ENCODE data around the gene HNRNPF. TPM values are rescaled to one million over a fixed set of nuclear protein-coding genes. Genes with fewer than 3 reads are reported as not detected.

HNRNPF gene
- total RNA-seq, 1 donor from 2014 or later = 173 TPM

GRCh38 chr10:43380610-43381222 lies 28.3 kb downstream of the HNRNPF start:
- Histone ChIP-seq H3K36me3 (peaks cover 11% of the 10 kb centered on the region), H3K9me3 (no peaks in the 10 kb centered on the region), H3K4me3 (no peak overlapping the region), H3K4me1 (no peaks in the 10 kb centered on the region), H3K27ac (no peak overlapping the region), H3K27me3 (ENCODE audit: low read depth) (no peaks in the 10 kb centered on the region)
- DNase-seq (no peak), ATAC-seq (no peak)
- TF ChIP-seq CTCF (IDR thresholded peaks at IDR 0.05) = no peak
- intact Hi-C loops (cut with DNase I) = no loop called here

- peak overlapping the region; percentile 46 for H3K27ac ChIP-seq
- intact Hi-C loops (cut with DNase I) = no loop called here
- ATAC-seq (peak; percentile 79 to 87), DNase-seq (peak; percentile 61)
- no peaks in the 10 kb centered on the region for H3K9me3 ChIP-seq
- no peaks in the 10 kb centered on the region for H3K4me1 ChIP-seq
- no peaks in the 10 kb centered on the region for H3K27me3 ChIP-seq (ENCODE audit: low read depth)
- no peak overlapping the region for H3K4me3 ChIP-seq
- TF ChIP-seq CTCF (IDR thresholded peaks at IDR 0.05) = peak; percentile 28
- H3K36me3 ChIP-seq = no peaks in the 10 kb centered on the region
Observed at GRCh38 chr10:43377424-43377883, 31.5 kb downstream of the HNRNPF start.

- Histone ChIP-seq H3K9me3 (no peaks in the 10 kb centered on the region), H3K36me3 (no peaks in the 10 kb centered on the region), H3K4me3 (no peak overlapping the region), H3K27me3 (ENCODE audit: low read depth) (no peaks in the 10 kb centered on the region), H3K4me1 (no peaks in the 10 kb centered on the region), H3K27ac (peak overlapping the region; percentile 46)
- TF ChIP-seq CTCF (IDR thresholded peaks at IDR 0.05) = no peak
- ATAC-seq (no peak), DNase-seq (no peak)
- intact Hi-C loops (cut with DNase I) = no loop called here
Observed at GRCh38 chr10:43376828-43377423, 32.1 kb downstream of the HNRNPF start.

GRCh38 chr10:43376046-43376635 lies 32.8 kb downstream of the HNRNPF start:
- DNase-seq = no peak
- Histone ChIP-seq H3K27ac (no peak overlapping the region), H3K4me3 (no peak overlapping the region), H3K36me3 (no peaks in the 10 kb centered on the region), H3K9me3 (no peaks in the 10 kb centered on the region), H3K27me3 (ENCODE audit: low read depth) (no peaks in the 10 kb centered on the region), H3K4me1 (no peaks in the 10 kb centered on the region)
- intact Hi-C loops (cut with DNase I) = no loop called here
- no peak for TF ChIP-seq CTCF (IDR thresholded peaks at IDR 0.05)
- ATAC-seq = no peak

GRCh38 chr10:43375401-43376020 lies 33.5 kb downstream of the HNRNPF start:
- Histone ChIP-seq H3K4me1 (no peaks in the 10 kb centered on the region), H3K27me3 (ENCODE audit: low read depth) (no peaks in the 10 kb centered on the region), H3K27ac (no peak overlapping the region), H3K9me3 (no peaks in the 10 kb centered on the region), H3K4me3 (no peak overlapping the region), H3K36me3 (no peaks in the 10 kb centered on the region)
- TF ChIP-seq CTCF (IDR thresholded peaks at IDR 0.05) = no peak
- intact Hi-C loops (cut with DNase I) = no loop called here
- DNase-seq (peak; percentile 62), ATAC-seq (peak; percentile 59 to 77)
